GM23248 (cell line): ENCODE results near the gene ZFP90. TPM values are rescaled to one million over a fixed set of nuclear protein-coding genes. Genes with fewer than 3 reads are reported as not detected.

Source experiments
- DNase-seq: peaks from one replicate; pipeline ENCODE4 v3.0.0-alpha.2; 2015
- H2AFZ ChIP-seq: fragments of 200-600 bp; sonication (generic); 2 replicates; pipeline ENCODE4 v1.6.1; 2016; ENCODE audit warnings: antibody characterized with exemption
- H3F3A ChIP-seq: fragments of 200-600 bp; sonication (generic); 2 replicates; pipeline ENCODE4 v1.6.1; 2016; ENCODE audit warnings: mild to moderate bottlenecking, antibody characterized with exemption, mixed run types; ENCODE audit not compliant: insufficient read depth
- H3K27ac ChIP-seq: fragments of 200-600 bp; sonication (generic); 2 replicates; pipeline ENCODE4 v1.5.1; 2016; ENCODE audit warnings: mild to moderate bottlenecking
- H3K27me3 ChIP-seq: fragments of 200-600 bp; sonication (generic); replicated peaks from 2 replicates; pipeline ENCODE4 v1.6.1; 2016; ENCODE audit warnings: mild to moderate bottlenecking; ENCODE audit not compliant: insufficient read depth
- H3K36me3 ChIP-seq: fragments of 200-600 bp; sonication (generic); 2 replicates; pipeline ENCODE4 v1.6.1; 2016; ENCODE audit warnings: low read depth, mild to moderate bottlenecking
- H3K4me1 ChIP-seq: fragments of 200-600 bp; sonication (generic); 2 replicates; pipeline ENCODE4 v1.6.1; 2016; ENCODE audit warnings: mild to moderate bottlenecking; ENCODE audit not compliant: insufficient read depth
- H3K4me2 ChIP-seq: fragments of 200-600 bp; sonication (generic); one replicate; pipeline ENCODE4 v1.6.1; 2016; ENCODE audit warnings: mild to moderate bottlenecking; ENCODE audit not compliant: unreplicated experiment
- H3K4me3 ChIP-seq: fragments of 200-600 bp; sonication (generic); 2 replicates; pipeline ENCODE4 v1.5.1; 2016; ENCODE audit warnings: mild to moderate bottlenecking
- H3K79me2 ChIP-seq: fragments of 200-600 bp; sonication (generic); 2 replicates; pipeline ENCODE4 v1.6.1; 2016; ENCODE audit warnings: mild to moderate bottlenecking; ENCODE audit not compliant: insufficient read depth
- H3K9ac ChIP-seq: fragments of 200-600 bp; sonication (generic); 2 replicates; pipeline ENCODE4 v1.6.1; 2016; ENCODE audit warnings: mild to moderate bottlenecking
- H3K9me2 ChIP-seq: fragments of 200-600 bp; sonication (generic); 2 replicates; pipeline ENCODE4 v1.6.1; 2016; ENCODE audit warnings: mixed run types, mild to moderate bottlenecking, moderate library complexity; ENCODE audit not compliant: insufficient read depth
- H3K9me3 ChIP-seq: fragments of 200-600 bp; sonication (generic); one replicate; pipeline ENCODE4 v1.6.1; 2017; ENCODE audit warnings: low read depth
- H4K20me1 ChIP-seq: fragments of 200-600 bp; sonication (generic); 2 replicates; pipeline ENCODE4 v1.6.0; 2016; ENCODE audit not compliant: insufficient read depth
- EZH2 ChIP-seq: fragments of 200-600 bp; sonication (generic); IDR thresholded peaks from 2 replicates; pipeline ENCODE4 v1.6.1; 2018; ENCODE audit warnings: antibody characterized with exemption, mild to moderate bottlenecking; ENCODE audit not compliant: insufficient read depth, poor library complexity, severe bottlenecking
- EZH2phosphoT487 ChIP-seq: fragments of 200-600 bp; sonication (generic); IDR thresholded peaks from 2 replicates; pipeline ENCODE4 v1.6.1; 2018; ENCODE audit warnings: antibody characterized with exemption, moderate library complexity, mild to moderate bottlenecking, low read depth; ENCODE audit not compliant: insufficient read depth
- WGBS, 2 experiments: methylation state at CpG; one replicate each; pipeline ENCODE4 v1.1.6; 2015 to 2017; ENCODE audit warnings: low lambda C conversion rate in 2 of 2, low coverage in 1 of 2; ENCODE audit errors: missing lambda C conversion rate in 2 of 2; 5-methylcytosine and 5-hydroxymethylcytosine counted together
- in situ Hi-C: fragments of 300-500 bp; cut with MboI; formaldehyde crosslinking; loops from 2 replicates; pipeline ENCODE4 v1.15.0; 2020
- polyA plus RNA-seq: library from polyadenylated mRNA; unstranded; fragments of >200 nt; fragmentation: Nextera tagmentation; extraction: Ambion mirVana; gene quantifications from 2 replicates; pipeline ENCODE4 v1.2.1, GENCODE V29; 2016
- total RNA-seq: library from RNA; depleted of rRNA; stranded (reverse); fragments of >200 nt; shearing (Covaris generic); gene quantifications from 2 replicates; pipeline ENCODE4 v1.2.3, GENCODE V29; 2014

ZFP90 gene
- total and polyA plus RNA-seq, 2 experiments from 2014 or later, result 11.9 to 20.6 TPM

DNA sequence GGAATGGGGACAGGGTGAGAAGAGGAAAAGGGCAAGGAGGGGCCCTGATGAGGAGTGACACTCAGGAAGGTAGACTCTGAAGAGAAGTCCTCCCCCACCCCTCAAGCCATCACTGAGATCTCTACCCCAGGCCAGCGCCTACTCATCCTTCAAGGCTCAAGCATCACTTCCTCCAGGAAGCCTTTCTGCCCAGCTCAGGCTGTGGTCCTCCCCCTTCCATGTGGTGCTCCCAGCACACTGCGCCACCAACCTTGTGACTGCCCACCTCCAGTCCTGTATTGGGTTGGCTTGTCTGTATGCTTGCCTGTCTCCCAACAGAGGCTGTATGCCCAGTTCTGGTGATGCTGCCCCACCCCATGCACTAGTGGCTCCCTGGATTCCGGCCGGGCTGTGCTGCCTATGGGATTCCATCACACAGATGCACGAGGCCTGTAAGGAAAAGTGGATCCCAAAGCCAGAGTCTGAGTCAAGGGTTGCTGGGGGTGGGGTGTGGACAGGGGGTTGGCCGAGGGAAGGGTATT is 19.8 kb upstream of the ZFP90 start:
- H3K79me2 ChIP-seq, result no peaks in the 10 kb centered on the region
- 62 to 70% methylated on average over 6 of the region's 6 CpGs for WGBS, 2 experiments
- H3K9me3 ChIP-seq, result no peaks in the 10 kb centered on the region
- H3K9me2 ChIP-seq, result no peaks in the 10 kb centered on the region
- no peak overlapping the region for H3K4me3 ChIP-seq
- no peaks in the 10 kb centered on the region for H3F3A ChIP-seq
- no peaks in the 10 kb centered on the region for H4K20me1 ChIP-seq
- H3K27me3 ChIP-seq, result no peaks in the 10 kb centered on the region
- no peak overlapping the region for H3K9ac ChIP-seq
- no peak for TF ChIP-seq EZH2phosphoT487
- no peak for TF ChIP-seq EZH2
- H3K4me1 ChIP-seq, result no peaks in the 10 kb centered on the region
- no peak overlapping the region for H3K27ac ChIP-seq
- no peak overlapping the region for H3K4me2 ChIP-seq
- no peak for DNase-seq
- H3K36me3 ChIP-seq, result no peaks in the 10 kb centered on the region
- no peak overlapping the region for H2AFZ ChIP-seq
- in situ Hi-C loops, result no loop called here

- TF ChIP-seq EZH2phosphoT487 (no peak), EZH2 (no peak)
- H3K4me2 ChIP-seq, result peak overlapping the region; percentile 88
- 2 to 9% methylated on average over 22 of the region's 22 CpGs for WGBS, 2 experiments
- H4K20me1 ChIP-seq, result no peaks in the 10 kb centered on the region
- H2AFZ ChIP-seq, result 0 out of 2 replicates have a peak overlapping the region, but pooled peaks have one; percentile 60
- H3F3A ChIP-seq, result no peaks in the 10 kb centered on the region
- no peaks in the 10 kb centered on the region for H3K36me3 ChIP-seq
- H3K79me2 ChIP-seq, result no peaks in the 10 kb centered on the region
- no peaks in the 10 kb centered on the region for H3K9me2 ChIP-seq
- peak; percentile 94 for DNase-seq
- H3K9ac ChIP-seq, result peak overlapping the region; percentile 49; the same call in 1 of the 2 replicates
- no peaks in the 10 kb centered on the region for H3K27me3 ChIP-seq
- peak overlapping the region; percentile 59 for H3K4me3 ChIP-seq
- H3K9me3 ChIP-seq, result no peaks in the 10 kb centered on the region
- in situ Hi-C loops, result loop anchor here (10.0 kb wide), 1 partner anchor 594 kb away; no protein-coding TSS in a partner anchor
- no peaks in the 10 kb centered on the region for H3K4me1 ChIP-seq
- H3K27ac ChIP-seq, result no peak overlapping the region
These were observed 18.4 kb upstream of the ZFP90 start for GRCh38 chr16:68520649-68521086.

DNA sequence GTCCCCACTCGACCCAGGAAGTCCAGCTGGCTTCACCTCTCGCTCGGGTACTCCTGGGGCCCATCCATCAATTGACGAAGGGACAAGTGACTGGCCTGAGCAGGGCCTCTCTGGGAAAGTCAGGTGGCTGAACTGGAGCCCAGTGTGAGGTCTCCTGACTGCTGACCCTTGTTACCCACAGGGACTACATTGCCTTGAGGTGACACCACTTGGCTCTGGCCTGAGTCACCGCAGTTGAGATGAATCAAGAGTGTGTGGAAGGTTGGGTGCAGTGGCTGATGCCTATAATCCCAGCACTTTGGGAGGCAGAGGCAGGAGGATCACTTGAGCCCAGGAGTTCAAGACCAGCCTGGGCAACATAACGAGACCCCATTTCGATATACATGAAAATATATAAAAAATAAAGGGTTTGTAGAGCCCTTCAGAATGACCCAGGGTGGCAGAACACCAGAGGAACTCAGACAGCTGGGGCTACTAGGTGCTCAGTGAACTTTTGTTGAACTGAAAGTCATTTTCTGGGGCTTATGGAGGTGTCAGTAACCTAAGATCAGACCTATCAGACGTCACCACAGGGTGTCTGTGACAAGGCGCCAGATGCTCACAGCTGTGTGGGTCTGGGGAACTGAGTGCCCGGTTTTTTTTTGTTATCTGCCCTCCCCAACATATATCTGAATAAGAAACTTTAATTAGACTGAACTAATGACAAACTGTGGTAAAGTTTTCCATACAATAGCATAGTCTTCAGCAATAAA is 14.8 kb upstream of the ZFP90 start:
- Histone ChIP-seq H3F3A (no peaks in the 10 kb centered on the region), H3K4me1 (0 out of 2 replicates have a peak, but pooled peaks cover 1% of the 10 kb centered on the region), H3K36me3 (no peaks in the 10 kb centered on the region), H3K9me3 (no peaks in the 10 kb centered on the region), H4K20me1 (no peaks in the 10 kb centered on the region), H2AFZ (no peak overlapping the region), H3K9me2 (no peaks in the 10 kb centered on the region), H3K27ac (no peak overlapping the region), H3K4me2 (no peak overlapping the region), H3K79me2 (no peaks in the 10 kb centered on the region), H3K9ac (no peak overlapping the region), H3K4me3 (no peak overlapping the region), H3K27me3 (no peaks in the 10 kb centered on the region)
- TF ChIP-seq EZH2phosphoT487 (no peak), EZH2 (no peak)
- no peak for DNase-seq
- in situ Hi-C loops, result loop anchor here (10.0 kb wide), 1 partner anchor 591 kb away; no protein-coding TSS in a partner anchor
- 50 to 52% methylated on average over 10 of the region's 10 CpGs for WGBS, 2 experiments

DNA sequence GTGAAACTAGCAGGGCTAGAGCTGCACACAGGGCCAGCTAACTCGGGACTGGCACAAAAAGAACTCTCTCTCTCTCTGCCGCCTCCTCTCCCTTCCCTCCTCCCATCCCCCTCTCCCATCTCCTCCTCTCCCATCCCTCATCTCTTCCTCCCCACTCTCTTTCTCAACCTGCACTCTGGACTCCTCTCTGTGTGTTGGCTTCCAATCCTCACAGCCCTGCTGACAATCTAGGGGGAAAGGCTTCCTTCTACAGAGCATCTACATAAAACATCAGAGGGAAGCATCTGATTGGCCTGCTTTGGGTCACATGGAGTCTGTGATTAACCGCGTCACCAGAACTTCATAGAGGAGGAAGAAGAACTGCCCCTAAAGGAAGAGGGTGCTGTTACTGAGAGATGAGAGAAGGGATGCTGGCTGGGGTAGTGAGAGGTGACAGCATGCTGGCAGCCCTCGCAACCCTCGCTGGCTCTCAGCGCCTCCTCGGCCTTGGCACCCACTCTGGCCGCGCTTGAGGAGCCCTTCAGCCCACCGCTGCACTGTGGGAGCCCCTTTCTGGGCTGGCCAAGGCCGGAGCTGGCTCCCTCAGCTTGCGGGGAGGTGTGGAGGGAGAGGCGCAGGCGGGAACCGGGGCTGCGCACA is 12.8 kb upstream of the ZFP90 start:
- Histone ChIP-seq H2AFZ (no peak overlapping the region), H3K36me3 (no peaks in the 10 kb centered on the region), H3F3A (no peaks in the 10 kb centered on the region), H3K9me2 (no peaks in the 10 kb centered on the region), H3K9ac (no peak overlapping the region), H3K79me2 (no peaks in the 10 kb centered on the region), H3K4me3 (no peak overlapping the region), H3K27me3 (no peaks in the 10 kb centered on the region), H4K20me1 (no peaks in the 10 kb centered on the region), H3K9me3 (no peaks in the 10 kb centered on the region), H3K27ac (no peak overlapping the region), H3K4me2 (no peak overlapping the region), H3K4me1 (0 out of 2 replicates have a peak, but pooled peaks cover 6% of the 10 kb centered on the region)
- no peak for DNase-seq
- in situ Hi-C loops, result loop anchor here (10.0 kb wide), 1 partner anchor 589 kb away; no protein-coding TSS in a partner anchor
- TF ChIP-seq EZH2 (no peak), EZH2phosphoT487 (no peak)
- 79 to 84% methylated on average over 9 to 17 of the region's 17 CpGs for WGBS, 2 experiments
